ENCODE data around the gene AARS1.
"Not testable (repeated sequence)": the region's sequence is repeated elsewhere in the genome, so short reads cannot be mapped to it uniquely, and the experiment has no call there.

AARS1 gene

DNA sequence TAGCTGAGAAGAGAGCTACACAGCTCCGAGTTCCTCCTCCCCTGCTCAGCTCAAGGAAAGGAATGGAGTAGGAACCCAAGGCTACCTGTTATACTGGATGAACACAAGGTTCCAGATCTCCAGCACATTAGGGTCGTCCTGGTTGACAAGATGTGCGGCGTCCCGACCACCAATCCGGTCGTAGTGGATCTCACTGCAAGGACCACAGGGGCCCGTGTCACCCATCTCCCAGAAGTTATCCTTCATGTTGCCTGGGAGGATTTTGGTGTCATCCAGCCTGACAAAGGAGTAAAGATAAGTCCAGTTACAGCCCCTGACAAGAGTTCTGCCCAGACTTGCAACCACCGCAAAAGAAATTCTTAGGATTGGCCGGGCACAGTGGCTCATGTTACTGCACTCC, 17.6 kb downstream of the AARS1 start:
- no peak for DNase-seq (ENCODE audit: low spot score)

DNA sequence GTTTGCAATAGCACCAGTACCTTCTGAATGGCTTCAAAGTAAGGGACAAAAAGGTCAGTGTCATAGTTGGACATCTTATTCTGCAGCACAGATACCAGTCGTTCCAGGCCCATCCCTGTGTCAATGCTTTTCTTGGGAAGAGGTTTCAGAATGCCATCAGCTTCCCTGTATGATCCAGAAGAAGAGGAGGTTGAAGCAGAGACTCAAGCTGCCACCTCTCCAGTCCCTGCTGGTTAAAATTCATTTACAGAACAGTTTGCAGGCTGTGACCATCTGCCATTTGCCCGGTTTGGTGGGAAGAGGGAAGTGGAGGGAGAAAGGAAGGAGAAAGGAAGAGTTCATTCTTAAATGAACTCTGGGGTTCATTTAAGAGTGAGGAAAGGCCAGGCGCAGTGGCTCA, 19.1 kb downstream of the AARS1 start:
- DNase-seq (ENCODE audit: low spot score) = no peak

GRCh38 chr16:70269471-70269870, 19.8 kb downstream of the AARS1 start:
- no peak for DNase-seq (ENCODE audit: low spot score)

DNA sequence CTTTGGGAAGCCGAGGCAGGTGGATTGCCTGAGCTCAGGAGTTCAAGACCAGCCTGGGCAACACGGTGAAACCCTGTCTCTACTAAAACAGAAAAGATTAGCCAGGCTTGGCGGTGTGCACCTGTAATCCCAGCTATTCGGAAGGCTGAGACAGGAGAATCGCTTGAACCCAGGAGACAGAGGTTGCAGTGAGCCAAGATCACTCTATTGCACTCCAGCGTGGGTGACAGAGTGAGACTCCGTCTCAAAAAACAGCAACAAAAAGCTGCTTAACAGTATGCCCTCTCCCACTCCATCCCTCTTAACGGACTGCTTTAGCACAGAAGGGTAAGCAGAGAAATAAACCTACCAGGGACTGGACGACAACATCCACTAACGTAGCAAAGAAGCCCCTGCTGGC, 21.4 kb downstream of the AARS1 start:
- DNase-seq (ENCODE audit: low spot score) = not testable (repeated sequence)

- peak; percentile 65 for DNase-seq (ENCODE audit: low spot score)
Observed at GRCh38 chr16:70267516-70267915, 21.8 kb downstream of the AARS1 start.

GRCh38 chr16:70259903-70260302, 29.4 kb downstream of the AARS1 start:
- DNase-seq (ENCODE audit: low spot score) = not testable (repeated sequence)

DNA sequence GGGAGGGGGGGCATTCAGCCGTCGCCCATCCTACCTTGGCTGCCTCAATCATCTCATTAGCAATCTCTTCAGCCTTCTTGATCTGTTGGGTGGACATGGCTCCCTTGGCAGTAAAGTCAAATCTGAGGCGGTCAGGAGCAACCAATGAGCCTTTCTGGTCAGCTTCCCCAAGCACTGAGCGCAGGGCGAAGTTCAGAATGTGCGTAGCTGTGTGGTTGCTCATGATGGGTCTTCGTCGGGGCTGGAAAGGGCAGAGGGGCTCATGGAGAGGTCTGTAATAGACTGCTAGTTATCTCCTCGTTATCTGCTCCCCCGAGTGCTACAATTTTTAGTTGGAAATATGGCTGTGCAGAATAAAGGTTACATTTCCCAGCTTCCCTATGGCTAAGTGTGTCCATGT, 30.4 kb downstream of the AARS1 start:
- no peak for DNase-seq (ENCODE audit: low spot score)

- no peak for DNase-seq (ENCODE audit: low spot score)
Observed at GRCh38 chr16:70258065-70258464, 31.2 kb downstream of the AARS1 start.

DNA sequence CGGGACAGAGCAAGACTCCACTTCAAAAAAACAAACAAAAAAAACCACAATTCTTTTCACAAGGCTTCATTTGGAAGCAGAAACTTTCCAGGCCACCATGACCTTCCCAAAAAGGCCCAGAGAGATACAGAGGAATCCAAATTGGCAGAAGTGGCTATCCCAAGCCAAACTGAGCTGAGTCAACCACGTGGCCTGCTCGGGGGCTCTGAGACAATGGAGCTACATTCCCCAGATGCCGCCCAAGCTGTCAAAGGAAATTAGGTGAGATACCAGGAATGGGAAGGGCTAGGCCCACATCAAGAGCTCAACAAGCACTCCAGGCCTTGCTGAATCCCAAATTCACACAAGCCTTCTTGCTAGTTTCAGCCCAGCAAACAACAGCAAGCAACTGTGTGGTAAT, 31.9 kb downstream of the AARS1 start:
- no peak for DNase-seq (ENCODE audit: low spot score)

DNA sequence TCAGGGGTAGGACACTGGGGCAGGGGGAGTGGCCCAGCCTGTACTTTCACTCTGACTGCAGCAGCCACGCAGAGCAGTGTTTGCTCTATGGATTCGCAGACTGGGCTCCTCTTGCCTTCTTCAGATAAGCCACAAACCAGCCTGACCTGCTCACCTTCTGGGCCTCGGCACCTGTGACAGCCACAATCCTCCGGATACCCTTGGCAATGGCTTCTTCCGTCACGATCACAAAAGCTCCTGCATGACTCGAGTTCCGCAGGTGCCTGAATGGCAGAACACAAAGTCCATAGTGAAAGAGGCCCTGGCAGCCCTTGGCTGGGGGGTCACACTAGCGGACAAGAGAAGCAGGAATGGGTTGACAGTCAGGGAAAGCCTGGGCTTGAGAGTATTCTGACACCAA, 33.7 kb downstream of the AARS1 start:
- DNase-seq (ENCODE audit: low spot score) = no peak

DNA sequence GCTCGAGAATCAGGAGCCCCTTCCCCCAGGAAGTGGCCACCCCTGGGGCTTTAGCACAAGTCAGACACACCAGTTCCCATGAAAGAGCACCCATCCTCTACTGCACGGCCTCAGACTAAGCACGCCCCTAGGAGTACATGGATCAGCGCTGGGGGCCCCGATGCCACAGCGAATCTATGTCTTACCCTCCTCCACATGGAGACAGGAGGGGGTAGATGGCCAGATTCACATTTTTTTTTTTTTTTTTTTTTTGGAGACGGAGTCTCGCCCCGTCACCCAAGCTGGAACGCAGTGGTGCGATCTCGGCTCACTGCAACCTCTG, 34.4 kb downstream of the AARS1 start:
- no peak for DNase-seq (ENCODE audit: low spot score)

- no peak for DNase-seq (ENCODE audit: low spot score)
Observed at GRCh38 chr16:70254180-70254964, 34.9 kb downstream of the AARS1 start.

GRCh38 chr16:70253291-70254106, 35.8 kb downstream of the AARS1 start:
- peak; percentile 57 for DNase-seq (ENCODE audit: low spot score)

- peak; percentile 40 for DNase-seq (ENCODE audit: low spot score)
Observed at GRCh38 chr16:70252355-70252988, 36.8 kb downstream of the AARS1 start.

DNA sequence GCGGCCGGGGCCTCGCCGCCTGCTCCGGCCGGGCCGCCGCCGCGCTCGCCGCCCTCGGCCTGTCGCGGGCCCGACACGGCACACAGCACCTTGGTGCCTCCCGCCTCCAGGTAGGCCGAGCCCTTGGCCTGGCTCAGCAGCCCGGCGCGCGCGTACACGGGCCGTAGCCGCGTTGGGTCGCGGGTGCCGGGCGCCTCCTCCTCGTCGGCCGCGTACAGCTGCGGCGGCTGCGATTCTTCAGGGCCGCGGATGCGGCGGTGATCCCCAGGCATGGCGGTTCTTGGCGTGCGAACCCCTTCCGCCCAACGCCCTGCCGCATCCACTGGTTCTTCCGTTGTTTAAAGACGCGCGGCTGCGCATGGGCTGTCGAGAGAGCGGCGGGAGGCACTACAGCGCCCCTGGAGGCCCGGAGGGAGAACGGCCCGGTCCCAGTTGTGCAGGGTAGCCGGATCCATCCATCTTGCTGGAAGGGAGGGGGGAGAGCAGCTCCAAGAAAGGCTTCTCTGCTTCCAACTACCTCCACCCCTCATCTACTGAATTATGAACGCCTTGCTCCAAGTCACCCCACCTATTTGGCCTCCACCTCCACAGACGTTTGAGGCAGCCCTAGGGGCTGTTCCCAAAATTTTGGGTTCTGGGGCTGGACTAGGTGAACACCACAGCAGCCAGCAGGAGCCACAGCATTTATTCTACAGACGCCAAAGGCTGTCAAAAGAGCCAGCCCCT, 37.5 kb downstream of the AARS1 start, which contains the start of gene EXOSC6:
Gene EXOSC6, minus strand, starts transcription at position 312 of the 726 bp plus-strand sequence. Its CDS starts 40 bp downstream, at position 272.
- DNase-seq (ENCODE audit: low spot score) = peak; percentile 96

DNA sequence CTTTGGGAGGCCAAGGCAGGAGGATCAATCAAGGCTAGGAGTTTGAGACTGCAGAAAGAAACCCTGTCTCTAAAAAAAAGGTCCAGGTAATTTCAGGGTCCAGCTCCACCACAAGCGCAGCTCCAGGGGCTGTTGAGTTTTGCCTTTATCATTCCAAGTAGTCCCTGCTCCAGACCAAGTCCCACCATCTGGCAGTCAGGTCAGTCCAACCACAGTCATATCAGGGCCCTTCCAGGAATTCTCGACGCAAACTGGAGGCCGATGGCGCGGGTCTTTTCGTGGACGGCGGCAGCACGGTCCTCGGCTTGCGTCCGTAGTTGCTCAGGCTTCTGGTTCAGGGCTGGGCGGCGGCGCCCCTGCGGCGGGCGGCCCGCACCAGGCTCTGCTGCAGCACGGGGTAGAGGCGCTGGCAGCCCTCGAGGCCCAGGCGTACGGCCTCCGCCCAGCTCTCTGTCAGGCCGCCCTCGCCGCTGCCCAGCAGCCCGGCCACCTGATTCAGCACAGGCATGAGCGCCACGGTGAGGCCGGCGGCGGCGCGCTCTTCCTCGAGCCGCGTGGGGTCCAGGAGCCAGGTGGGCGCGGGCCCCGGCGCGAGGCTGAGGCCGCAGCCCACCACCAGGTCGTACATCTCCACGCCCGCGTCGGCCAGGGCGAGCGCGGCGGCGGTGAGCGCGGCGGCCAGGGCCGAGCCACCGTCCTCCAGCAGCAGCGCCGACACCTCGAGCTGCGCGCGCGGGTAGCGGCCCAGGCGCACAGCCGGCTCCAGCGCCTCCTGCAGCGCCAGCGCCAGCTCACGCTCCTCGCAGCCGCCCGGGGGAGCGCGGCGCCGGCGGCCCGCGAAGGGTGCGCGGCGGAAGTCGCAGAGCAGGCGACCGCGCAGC, 38.3 kb downstream of the AARS1 start:
- DNase-seq (ENCODE audit: low spot score) = peak; percentile 76

GRCh38 chr16:70249697-70250096, 39.6 kb downstream of the AARS1 start:
- not testable (repeated sequence) for DNase-seq (ENCODE audit: low spot score)

- DNase-seq (ENCODE audit: low spot score) = not testable (repeated sequence)
Observed at GRCh38 chr16:70238773-70239172, 50.5 kb downstream of the AARS1 start.

- not testable (repeated sequence) for DNase-seq (ENCODE audit: low spot score)
Observed at GRCh38 chr16:70231831-70232230, 57.5 kb downstream of the AARS1 start.

DNA sequence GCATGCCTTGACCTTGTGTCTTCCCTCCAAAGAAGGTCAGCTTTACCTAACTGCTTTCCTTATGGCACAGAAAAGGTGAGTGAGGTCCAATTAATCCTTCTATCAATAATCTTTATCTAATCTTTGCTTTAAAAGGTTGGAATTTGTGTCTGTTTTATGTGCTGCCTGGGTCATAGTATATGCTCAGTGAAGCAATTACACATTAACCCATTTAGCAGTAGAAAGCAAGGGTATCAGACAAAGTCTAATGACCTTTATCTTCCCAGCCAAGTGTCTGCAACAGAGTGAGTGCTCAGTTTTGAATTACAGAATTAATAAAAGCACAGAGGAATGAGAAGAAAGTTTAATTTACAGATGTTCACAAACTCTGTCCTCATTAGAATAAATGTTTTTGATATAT, 63.3 kb downstream of the AARS1 start:
- DNase-seq (ENCODE audit: low spot score) = not testable (repeated sequence)

GRCh38 chr16:70225430-70225829, 63.9 kb downstream of the AARS1 start:
- not testable (repeated sequence) for DNase-seq (ENCODE audit: low spot score)
